Stomach smooth muscle (tissue), 2 donors: Measurements from ENCODE around the gene IL17C.

Experiments
- H3K27ac ChIP-seq: one replicate; pipeline ENCODE4 v1.7.0; 2013; ENCODE audit warnings: mild to moderate bottlenecking, low read length, inconsistent platforms
- H3K27me3 ChIP-seq, 2 donors: one replicate each; pipeline ENCODE4 v1.7.0; 2013; ENCODE audit warnings: low read length in 2 of 2; ENCODE audit not compliant: insufficient read depth in 2 of 2, control insufficient read depth in 1 of 2
- H3K36me3 ChIP-seq, 2 donors: one replicate each; pipeline ENCODE4 v1.7.0; 2013; ENCODE audit warnings: low read length in 2 of 2; ENCODE audit not compliant: control insufficient read depth in 2 of 2, insufficient read depth in 2 of 2
- H3K4me1 ChIP-seq: one replicate; pipeline ENCODE4 v1.7.0; 2013; ENCODE audit warnings: low read length; ENCODE audit not compliant: control insufficient read depth, insufficient read depth
- H3K4me3 ChIP-seq, 2 donors: one replicate each; pipeline ENCODE4 v1.7.0; 2013; ENCODE audit warnings: low read length in 2 of 2
- H3K9ac ChIP-seq, 2 donors: one replicate each; pipeline ENCODE4 v1.7.0; 2013; ENCODE audit warnings: low read length in 2 of 2, mild to moderate bottlenecking in 1 of 2
- H3K9me3 ChIP-seq, 2 donors: one replicate each; pipeline ENCODE4 v1.7.0; 2013; ENCODE audit warnings: low read length in 2 of 2; ENCODE audit not compliant: control insufficient read depth in 2 of 2
- donor health status: healthy.
- donor health status: Pancreatic carcinoma.

Gene IL17C

GRCh38 chr16:88676502-88677242 is 38.3 kb downstream of the IL17C start:
- no peak overlapping the region for H3K27ac ChIP-seq
- H3K4me3 ChIP-seq: no peak overlapping the region
- peaks cover 9 to 23% of the 10 kb centered on the region in 2 donors for H3K27me3 ChIP-seq

GRCh38 chr16:88677721-88678120 is 39.3 kb downstream of the IL17C start:
- peaks cover 13 to 30% of the 10 kb centered on the region in 2 donors for H3K27me3 ChIP-seq
- H3K9ac ChIP-seq: no peak overlapping the region
- peaks cover 0 to 2% of the 10 kb centered on the region in 2 donors for H3K36me3 ChIP-seq
- H3K27ac ChIP-seq: no peak overlapping the region
- peaks cover 2% of the 10 kb centered on the region for H3K4me1 ChIP-seq
- no peak overlapping the region for H3K4me3 ChIP-seq
- no peaks in the 10 kb centered on the region for H3K9me3 ChIP-seq

More at GRCh38 chr16:88676502-88677242, 38.3 kb downstream of the IL17C start:
- Histone ChIP-seq H3K9me3 (no peaks in the 10 kb centered on the region), H3K9ac (no peak overlapping the region), H3K4me1 (peaks cover 2% of the 10 kb centered on the region), H3K36me3 (peaks cover 0 to 2% of the 10 kb centered on the region in 2 donors)

DNA sequence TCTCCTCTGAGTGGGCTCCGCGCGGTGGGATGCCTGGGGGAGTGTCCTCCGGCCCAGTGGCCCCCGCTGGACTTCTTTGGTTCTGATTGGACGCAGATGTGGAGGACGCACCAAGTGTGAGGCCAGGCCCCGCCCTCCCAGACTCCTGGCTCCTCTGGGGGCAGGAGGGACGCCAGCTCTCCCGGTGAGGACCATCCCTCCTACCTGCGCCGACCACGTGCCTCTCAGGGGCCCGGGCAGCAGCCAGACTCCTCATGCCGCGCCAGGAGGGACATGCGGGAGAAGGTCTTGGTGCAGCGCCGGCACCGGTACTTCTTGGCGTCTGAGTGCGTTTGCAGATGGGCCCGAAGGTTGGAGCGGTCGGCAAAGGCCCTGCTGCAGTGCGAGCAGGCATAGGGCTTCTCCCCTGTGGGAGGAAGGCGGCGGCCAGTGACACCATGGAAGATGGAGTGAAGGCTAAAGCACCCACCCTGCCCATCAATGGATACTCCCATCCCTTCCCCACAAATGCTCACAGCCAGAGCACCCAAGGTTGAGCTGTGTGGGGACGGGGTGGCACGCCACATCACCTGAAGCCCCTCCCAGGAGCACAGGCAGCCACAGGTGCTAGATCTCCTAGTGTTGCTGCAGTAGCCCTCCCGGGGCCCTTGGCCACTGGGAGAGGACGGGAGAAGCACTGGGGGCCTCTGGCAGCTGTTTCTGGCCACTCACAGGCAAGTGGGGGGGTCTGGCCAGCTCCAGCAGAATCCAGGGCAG is 40.0 kb downstream of the IL17C start:
- H3K27me3 ChIP-seq: peaks cover 13 to 30% of the 10 kb centered on the region in 2 donors
- H3K4me3 ChIP-seq: no peak overlapping the region
- H3K9ac ChIP-seq: no peak overlapping the region
- H3K9me3 ChIP-seq: no peaks in the 10 kb centered on the region
- H3K4me1 ChIP-seq: peaks cover 2% of the 10 kb centered on the region
- peaks cover 0 to 2% of the 10 kb centered on the region in 2 donors for H3K36me3 ChIP-seq
- no peak overlapping the region for H3K27ac ChIP-seq

DNA sequence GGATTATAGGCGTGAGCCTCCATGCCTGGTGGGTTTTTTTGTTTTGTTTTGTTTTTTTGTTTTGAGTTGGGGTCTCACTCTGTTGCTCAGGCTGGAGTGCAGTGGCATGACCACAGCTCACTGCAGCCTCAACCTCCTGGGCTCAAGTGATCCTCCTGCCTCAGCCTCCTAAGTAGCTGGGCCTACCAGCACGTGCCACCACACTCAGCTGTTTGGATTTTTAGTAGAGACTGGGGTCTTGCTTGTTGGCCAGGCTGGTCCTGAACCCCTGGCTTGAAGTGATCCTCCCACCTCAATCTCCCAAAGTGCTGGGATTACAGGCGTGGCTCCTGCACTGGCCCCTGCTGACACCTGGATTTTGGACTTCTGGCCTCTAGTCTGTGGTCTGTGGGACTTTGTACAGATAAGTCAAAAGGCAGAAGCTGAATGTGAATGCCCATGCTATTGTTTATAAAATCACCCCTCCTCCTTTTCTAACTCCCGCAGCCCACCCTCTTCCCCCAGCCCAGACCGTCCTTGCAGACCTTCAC is 42.2 kb downstream of the IL17C start:
- Histone ChIP-seq H3K4me3 (no peak overlapping the region), H3K9ac (no peak overlapping the region), H3K9me3 (no peaks in the 10 kb centered on the region), H3K27ac (no peak overlapping the region), H3K4me1 (peaks cover 8% of the 10 kb centered on the region), H3K36me3 (no peaks in the 10 kb centered on the region), H3K27me3 (peaks cover 27 to 46% of the 10 kb centered on the region in 2 donors)

DNA sequence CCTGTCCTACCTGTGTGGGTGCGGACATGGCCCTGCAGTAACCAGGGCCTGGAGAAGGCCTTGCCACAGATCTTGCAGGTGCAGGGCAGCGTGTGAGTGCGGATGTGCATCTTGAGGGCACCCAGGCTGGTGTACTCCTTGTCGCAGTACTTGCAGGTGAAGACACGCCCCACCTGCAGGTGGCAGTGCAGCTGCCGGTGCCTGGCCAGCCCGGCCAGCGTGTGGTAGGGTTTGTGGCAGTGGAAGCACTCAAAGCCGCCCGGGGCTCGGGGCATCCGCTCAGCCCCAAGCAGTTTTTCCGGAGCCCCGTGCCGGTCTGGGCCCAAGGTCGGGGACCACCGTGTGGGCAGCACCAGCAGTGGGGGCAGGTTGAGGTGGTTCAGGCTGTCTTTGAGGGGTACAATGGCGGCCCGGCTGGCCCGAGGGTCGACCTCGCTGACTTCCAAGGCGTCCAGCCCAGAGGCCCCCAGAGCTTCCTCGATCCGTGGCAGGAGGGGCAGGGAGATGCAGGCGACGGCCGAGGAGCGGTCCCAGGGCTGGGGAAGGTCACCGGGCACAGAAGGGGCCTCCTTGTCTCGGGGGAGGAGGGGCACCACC is 42.8 kb downstream of the IL17C start:
- H3K27me3 ChIP-seq: peaks cover 31 to 51% of the 10 kb centered on the region in 2 donors
- H3K4me1 ChIP-seq: peaks cover 10% of the 10 kb centered on the region
- H3K9ac ChIP-seq: no peak overlapping the region
- H3K36me3 ChIP-seq: no peaks in the 10 kb centered on the region
- H3K27ac ChIP-seq: no peak overlapping the region
- no peak overlapping the region for H3K4me3 ChIP-seq
- H3K9me3 ChIP-seq: no peaks in the 10 kb centered on the region

DNA sequence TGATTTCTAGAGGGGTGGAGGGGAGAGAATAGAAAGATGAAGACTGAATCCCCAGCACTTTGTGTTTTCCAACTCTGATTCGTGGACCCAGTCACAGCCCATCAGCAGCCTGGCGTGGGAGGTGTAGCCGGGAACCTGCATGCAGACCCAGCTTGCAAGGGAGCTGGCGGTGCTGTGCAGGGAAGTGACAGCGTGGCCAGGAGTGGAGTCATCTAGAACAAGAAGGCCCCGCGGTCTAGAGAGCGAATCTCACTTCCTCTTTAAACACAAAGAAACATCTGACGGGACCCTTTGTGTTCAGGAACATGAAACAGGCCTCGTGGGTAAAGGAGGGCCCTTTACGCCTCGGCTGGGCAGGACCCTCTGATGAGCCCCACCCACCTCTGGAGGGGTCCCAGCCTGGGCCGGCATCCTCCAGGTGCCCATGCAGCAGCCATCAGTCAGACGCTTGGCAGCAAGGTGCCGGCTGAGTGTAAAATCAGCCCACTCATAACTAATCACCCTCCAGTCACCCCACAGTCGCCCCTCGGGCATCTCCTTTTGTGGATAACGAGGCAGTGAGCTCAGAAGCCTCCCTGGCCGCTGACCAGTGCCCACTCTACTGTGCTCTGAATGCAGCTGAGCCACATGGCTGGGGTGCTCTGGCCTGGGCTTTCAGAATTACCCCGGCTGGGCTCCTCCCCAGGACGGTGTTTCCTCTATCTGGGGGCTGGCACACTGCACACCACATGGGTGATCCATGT is 43.5 kb downstream of the IL17C start:
- H3K27me3 ChIP-seq: peaks cover 34 to 58% of the 10 kb centered on the region in 2 donors
- peaks cover 17% of the 10 kb centered on the region for H3K4me1 ChIP-seq
- H3K4me3 ChIP-seq: no peak overlapping the region
- H3K9me3 ChIP-seq: no peaks in the 10 kb centered on the region
- no peak overlapping the region for H3K27ac ChIP-seq
- H3K9ac ChIP-seq: peak overlapping the region in 1 of 2 donors; percentile 21
- no peaks in the 10 kb centered on the region for H3K36me3 ChIP-seq

DNA sequence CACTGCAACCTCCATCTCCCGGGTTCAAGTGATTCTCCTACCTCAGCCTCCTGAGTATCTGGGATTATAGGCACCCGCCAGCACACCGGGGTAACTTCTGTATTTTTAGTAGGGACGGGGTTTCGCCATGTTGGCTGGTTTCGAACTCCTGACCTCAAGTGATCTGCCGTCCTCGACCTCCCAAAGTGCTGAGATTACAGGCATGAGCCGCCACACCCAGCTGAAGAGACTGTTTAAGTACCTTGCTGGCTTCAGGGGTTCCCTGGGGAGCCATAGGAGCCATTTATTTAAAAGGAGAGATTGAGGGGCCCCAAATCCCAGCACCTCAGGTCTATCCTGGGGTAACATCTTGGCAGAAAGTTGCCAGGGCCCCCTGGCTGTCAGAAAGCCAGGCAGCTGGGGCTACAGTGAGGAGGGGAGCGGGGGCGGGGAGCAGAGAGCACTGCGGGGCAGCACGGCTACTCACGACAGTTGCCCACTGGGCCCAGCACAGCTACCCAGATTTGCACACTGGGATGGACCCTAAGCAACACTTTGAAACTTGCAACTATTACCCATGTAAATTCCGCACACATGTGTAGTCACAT is 46.3 kb downstream of the IL17C start:
- H3K27me3 ChIP-seq: peaks cover 48 to 74% of the 10 kb centered on the region in 2 donors
- no peaks in the 10 kb centered on the region for H3K36me3 ChIP-seq
- H3K4me1 ChIP-seq: peaks cover 15% of the 10 kb centered on the region
- no peak overlapping the region for H3K4me3 ChIP-seq
- H3K9me3 ChIP-seq: no peaks in the 10 kb centered on the region
- no peak overlapping the region for H3K9ac ChIP-seq
- H3K27ac ChIP-seq: no peak overlapping the region

GRCh38 chr16:88685156-88686061 is 47.0 kb downstream of the IL17C start:
- Histone ChIP-seq H3K4me1 (peaks cover 15% of the 10 kb centered on the region), H3K27ac (no peak overlapping the region), H3K9me3 (no peaks in the 10 kb centered on the region), H3K4me3 (peak overlapping the region in 1 of 2 donors; percentile 54), H3K27me3 (peaks cover 52 to 78% of the 10 kb centered on the region in 2 donors), H3K9ac (no peak overlapping the region), H3K36me3 (no peaks in the 10 kb centered on the region)

DNA sequence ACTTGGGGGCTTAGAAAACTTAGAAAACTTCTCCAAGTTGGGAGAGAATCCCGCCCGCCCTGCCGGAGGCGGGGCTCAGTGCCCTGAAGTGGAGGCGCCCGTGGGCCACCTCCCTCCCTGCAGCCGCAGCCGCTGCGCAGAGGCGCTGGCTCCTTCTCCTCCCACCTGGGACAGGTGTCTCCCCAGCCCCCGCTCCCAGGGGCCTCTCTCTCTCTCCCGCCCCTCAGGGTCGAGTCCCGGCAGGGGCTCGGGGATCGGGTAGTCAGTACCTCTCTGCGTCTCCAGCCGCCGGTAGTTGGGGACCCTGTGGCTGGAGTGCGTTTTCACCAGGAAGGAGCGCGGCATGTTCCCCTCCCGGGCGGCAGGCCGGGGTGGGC is 47.7 kb downstream of the IL17C start:
- Histone ChIP-seq H3K9me3 (no peaks in the 10 kb centered on the region), H3K4me1 (peaks cover 15% of the 10 kb centered on the region), H3K27ac (no peak overlapping the region), H3K27me3 (peaks cover 58 to 73% of the 10 kb centered on the region in 2 donors), H3K9ac (peak overlapping the region in 1 of 2 donors; percentile 22), H3K4me3 (peak overlapping the region in 1 of 2 donors; percentile 54), H3K36me3 (no peaks in the 10 kb centered on the region)
